Sigmoid colon (tissue), 4 donors: ENCODE results near the gene ADAMTS3.

Experiments used
- EP300 ChIP-seq, 4 donors: sonication (generic); formaldehyde crosslinking; IDR thresholded peaks; one replicate each; pipeline ENCODE4 v1.6.1; 2017; ENCODE audit warnings: antibody characterized with exemption in 4 of 4
- POLR2A ChIP-seq, 2 donors: fragments of 450-650 bp; IDR thresholded peaks; one replicate each; pipeline ENCODE4 v1.6.1; 2016; ENCODE audit warnings: antibody characterized with exemption in 2 of 2, mild to moderate bottlenecking in 2 of 2, moderate library complexity in 2 of 2
- TF ChIP-seq, protein P1 (sequence below), 4 experiments: fragments of 450-650 bp in 3 of 4; fragments of 200-600 bp in 1 of 4; IDR thresholded peaks; one replicate each; pipeline ENCODE4 v1.5.1; 2016 to 2019; ENCODE audit warnings: antibody characterized with exemption in 4 of 4, mild to moderate bottlenecking in 3 of 4, moderate library complexity in 2 of 4

DNA sequence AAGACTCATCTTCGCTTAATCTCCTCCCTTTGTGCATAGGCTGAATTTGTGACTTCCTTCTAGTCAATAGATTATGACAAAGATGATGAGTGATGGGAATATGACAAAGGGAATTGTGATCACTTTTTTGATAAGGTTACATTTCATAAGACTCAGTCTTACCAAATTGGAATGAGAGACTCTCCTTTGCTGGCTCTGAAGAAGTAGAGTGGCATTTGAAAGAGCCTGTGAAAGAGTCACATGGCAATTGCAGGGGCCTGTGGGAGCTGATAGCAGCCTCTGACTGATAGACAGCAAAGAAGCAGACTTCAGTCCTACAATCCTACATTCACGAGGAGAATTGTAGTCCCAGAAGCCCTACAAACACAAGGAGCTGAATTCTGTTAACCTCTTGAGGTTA lies 44.9 kb upstream of the ADAMTS3 start:
- TF ChIP-seq, protein P1, sequence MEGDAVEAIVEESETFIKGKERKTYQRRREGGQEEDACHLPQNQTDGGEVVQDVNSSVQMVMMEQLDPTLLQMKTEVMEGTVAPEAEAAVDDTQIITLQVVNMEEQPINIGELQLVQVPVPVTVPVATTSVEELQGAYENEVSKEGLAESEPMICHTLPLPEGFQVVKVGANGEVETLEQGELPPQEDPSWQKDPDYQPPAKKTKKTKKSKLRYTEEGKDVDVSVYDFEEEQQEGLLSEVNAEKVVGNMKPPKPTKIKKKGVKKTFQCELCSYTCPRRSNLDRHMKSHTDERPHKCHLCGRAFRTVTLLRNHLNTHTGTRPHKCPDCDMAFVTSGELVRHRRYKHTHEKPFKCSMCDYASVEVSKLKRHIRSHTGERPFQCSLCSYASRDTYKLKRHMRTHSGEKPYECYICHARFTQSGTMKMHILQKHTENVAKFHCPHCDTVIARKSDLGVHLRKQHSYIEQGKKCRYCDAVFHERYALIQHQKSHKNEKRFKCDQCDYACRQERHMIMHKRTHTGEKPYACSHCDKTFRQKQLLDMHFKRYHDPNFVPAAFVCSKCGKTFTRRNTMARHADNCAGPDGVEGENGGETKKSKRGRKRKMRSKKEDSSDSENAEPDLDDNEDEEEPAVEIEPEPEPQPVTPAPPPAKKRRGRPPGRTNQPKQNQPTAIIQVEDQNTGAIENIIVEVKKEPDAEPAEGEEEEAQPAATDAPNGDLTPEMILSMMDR (IDR thresholded peaks at IDR 0.05) = no peak
- TF ChIP-seq POLR2A (IDR thresholded peaks at IDR 0.05) (no peak), EP300 (IDR thresholded peaks at IDR 0.05) (no peak)
